Suppressor macrophage (primary cell): ENCODE results near the gene LOC101059915.
"Not testable (repeated sequence)": the region's sequence is repeated elsewhere in the genome, so short reads cannot be mapped to it uniquely, and the experiment has no call there.

Source experiments
- DNase-seq, 4 experiments: peaks; one replicate each; pipeline ENCODE4 v3.0.0-alpha.2; 2020 to 2022

Gene LOC101059915

DNA sequence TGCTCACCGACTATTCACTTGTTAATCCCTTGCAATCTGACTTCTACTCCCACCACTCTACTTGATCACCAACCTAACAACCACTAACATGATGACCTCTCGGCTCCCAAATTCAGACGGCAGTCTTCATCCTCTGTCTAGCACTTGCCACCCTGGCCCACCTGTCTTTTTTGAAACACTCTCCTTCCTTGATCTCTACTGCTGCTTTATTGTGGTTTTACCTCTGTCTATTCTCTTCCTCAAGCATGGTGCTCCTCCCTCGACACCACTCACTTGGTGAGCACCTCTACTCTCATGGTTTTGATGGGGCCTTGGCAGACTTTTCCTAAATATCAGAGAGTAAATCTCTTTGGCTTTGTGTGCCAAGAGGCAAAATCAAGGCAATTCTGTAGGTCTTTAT lies 27.3 kb upstream of the LOC101059915 start:
- DNase-seq, result no peak

DNA sequence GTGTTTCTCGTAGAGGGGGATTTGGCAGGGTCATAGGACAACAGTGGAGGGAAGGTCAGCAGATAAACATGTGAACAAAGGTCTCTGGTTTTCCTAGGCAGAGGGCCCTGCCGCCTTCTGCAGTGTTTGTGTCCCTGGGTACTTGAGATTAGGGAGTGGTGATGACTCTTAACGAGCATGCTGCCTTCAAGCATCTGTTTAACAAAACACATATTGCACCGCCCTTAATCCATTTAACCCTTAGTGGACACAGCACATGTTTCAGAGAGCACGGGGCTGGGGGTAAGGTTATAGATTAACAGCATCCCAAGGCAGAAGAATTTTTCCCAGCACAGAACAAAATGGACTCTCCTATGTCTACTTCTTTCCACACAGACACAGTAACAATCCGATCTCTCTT lies 22.9 kb upstream of the LOC101059915 start:
- not testable (repeated sequence) for DNase-seq

DNA sequence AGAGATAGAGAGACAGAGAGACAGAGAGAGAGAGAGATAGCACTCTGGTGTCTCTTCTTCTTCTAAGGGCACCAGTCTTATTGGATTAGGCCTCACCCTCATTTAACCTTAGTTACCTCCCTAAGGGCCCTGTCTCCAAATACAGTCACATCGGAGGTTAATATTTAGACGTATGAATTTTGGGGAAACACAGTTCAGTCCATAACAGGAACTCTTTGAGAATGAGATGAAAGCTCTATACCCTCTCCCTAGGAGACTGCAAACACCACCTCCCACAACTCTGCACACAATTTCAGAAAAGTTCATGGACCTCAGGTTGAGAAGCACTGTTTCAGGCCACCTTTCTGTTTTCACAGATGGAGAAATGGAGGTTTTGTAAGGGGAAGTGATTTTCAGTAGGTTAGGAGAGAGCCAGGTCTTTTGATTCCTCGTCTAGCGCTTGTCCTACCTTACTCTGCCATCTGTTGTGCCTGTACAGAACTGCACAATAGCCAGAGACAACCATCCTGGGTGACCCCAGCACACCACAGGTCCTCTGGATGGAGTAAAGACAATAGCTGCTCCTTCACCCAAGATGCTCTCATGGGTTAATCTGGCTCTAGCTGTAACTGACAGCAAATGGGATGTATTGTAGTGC lies 16.9 kb upstream of the LOC101059915 start:
- DNase-seq, result no peak

DNA sequence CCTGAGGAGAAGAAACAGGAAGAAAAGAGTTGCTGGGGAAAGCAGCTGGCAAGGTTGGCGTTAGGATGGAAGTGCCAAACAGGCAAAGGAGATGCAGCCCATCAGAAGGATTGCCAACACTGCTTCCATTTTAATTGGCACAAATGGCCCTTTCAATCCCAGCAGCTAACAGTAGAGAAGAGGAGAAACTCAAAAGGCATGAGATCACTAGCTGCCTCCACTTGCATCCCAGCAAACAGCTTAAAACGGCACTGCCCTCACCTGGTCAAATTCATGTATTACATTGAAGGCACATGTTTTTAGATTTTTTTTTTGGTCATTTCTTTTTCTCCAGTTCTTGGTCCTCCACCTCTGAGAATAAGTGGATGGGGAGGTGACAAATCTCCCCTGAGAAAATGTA lies 14.9 kb upstream of the LOC101059915 start:
- DNase-seq, result peak; percentile 46 to 63 (median 57)

DNA sequence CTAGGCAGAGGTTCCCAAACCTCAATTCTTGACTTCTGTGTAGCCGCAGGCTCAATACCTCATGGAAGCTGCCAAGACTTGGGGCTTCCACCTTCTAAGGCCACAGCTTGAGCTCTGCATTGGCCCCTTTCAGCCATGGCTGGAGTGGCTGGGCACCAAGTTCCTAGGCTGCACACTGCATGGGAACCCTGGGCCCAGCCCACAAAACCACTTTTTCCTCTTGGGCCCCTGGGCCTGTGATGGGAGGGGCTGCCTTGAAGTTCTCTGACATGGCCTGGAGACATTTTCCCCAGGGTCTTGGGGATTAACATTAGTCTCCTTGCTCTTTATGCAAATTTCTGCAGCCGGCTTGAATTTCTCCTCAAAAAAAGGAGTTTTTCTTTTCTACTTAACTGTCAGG lies 14.0 kb upstream of the LOC101059915 start:
- DNase-seq, result no peak

DNA sequence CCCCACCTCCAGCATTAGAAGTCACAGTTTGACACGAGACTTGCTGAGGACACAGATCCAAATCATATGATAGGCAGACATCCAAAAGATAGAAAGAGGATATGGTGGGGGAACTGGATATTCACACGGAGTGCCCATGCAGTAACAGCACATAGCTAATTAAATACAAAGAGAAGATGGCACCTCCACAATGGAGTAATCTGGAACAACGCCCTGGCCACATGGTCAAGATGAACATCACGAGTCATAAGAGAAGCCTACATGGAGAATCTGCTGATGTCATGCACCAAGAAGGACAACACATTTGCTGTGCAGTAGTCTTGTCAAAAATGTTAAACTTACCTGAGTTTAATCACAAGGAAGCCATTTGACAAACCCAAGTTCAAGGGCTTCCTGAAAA lies 10.1 kb upstream of the LOC101059915 start:
- no peak for DNase-seq

DNA sequence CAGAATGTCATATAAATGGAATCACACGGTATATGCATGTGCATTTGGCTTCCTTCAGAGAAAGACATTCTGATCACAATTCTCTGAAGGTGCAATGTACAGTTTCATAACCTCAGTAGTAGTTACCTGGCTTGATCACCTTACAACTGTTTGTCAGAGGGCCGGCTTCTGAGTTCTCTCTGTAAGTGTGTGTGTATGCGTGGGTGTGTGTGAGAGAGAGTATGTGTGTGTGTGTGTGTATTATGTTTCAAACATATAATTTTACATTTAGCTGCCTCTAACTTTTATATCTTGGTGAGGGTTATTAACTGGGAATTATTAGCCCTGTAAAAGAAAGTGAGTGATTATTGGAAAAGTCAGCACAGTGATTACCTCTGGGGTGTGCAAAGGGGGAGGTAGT lies 8.0 kb upstream of the LOC101059915 start:
- DNase-seq, result no peak

DNA sequence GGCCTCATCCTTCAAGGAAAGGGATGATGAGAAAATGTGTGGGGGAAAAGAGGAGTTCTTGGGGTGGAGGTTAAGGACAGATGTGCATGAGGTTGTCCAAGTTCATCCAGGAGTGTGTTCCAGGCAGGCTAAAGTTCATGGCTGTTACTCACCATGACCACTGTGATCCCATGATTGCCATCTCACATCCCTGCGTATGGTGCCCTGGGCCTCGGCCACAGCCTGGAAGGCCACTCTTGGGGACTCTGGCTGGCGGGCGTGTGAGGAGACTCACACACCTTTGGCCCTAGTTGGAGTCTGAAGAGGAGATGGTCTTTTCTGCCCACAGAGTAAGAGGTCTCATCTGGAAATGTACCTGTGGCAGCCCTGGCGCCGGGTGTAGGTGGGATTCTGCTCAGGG lies 7.4 kb upstream of the LOC101059915 start:
- no peak for DNase-seq

DNA sequence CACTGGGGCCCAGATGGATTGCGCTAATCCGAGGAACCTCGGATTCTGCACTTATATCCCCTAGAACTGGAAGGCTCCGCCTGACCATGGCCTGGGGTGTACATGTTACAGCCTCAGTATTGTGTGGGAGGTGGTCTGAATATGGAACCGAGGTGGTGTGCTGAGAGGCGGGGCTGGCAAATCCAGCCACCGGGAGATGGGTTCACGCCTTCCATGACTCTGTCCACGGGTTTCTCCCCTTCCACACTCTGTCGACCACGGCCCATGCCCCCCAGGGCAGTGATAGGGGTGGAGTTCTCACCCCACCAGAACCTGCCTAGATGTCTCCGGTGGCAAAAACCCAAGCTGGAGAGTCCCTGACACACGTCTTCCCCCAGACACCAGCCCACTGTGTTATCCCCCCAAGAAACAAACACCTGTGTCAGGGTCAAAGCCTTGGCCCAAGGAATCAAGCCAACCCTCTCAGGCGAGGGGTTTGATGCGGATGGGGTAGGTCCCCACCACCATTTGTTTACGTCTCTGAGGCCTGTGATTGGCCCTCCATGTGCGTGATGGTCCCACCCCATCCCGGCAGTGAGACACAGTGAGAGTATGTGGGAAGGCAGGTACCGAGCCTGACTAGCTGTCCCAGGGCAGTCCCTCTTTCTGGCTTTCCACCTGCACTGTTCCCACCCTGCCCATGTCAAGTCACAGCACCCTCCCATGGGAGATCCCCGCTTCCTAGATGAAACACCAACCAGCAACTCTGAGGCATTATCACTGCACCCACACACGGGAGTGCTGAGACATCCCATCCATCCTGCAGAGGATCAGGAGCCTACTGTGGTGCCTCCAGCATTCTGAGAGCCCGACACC lies 6.6 kb upstream of the LOC101059915 start:
- no peak for DNase-seq

DNA sequence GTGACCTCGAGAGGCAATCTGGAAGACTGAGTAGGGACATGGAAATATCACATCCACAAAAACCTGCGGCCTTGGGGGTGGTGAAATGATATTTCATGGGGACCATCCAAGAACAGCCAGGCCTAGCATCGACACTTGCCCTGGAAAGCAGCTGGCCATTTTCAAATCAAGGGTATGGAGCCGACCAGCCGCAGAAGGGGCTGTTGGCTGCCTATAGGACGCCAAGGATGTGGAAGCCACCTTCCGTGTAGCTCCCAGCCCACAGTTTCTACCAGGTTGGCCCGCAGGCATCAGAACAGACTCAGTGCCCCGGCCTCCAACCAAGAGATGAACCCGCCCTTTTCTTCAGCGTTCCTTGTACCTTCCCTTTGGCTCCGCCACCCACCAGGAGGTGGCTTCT lies 5.4 kb upstream of the LOC101059915 start:
- no peak for DNase-seq

DNA sequence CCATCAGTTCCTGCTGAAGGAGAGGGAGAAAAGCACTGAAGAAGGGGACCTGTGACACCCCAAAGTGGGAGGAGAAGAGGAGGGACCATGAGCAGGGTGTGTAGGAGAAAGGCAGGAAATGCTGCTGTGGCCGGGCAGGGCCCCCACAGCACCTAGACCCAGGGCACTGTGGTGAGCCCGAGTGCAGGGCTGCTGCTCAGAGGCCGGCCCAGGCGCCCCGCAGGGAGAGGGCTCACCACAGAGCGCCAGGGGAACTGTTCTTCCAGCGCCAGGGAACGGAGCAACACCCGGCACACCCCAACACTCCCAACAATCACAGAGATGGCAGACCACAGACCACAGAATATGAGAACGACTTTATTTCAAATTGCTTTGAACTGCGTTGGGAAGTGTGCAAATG lies 4.7 kb upstream of the LOC101059915 start:
- DNase-seq, result peak in 2 of 4 experiments; percentile 7 to 10

DNA sequence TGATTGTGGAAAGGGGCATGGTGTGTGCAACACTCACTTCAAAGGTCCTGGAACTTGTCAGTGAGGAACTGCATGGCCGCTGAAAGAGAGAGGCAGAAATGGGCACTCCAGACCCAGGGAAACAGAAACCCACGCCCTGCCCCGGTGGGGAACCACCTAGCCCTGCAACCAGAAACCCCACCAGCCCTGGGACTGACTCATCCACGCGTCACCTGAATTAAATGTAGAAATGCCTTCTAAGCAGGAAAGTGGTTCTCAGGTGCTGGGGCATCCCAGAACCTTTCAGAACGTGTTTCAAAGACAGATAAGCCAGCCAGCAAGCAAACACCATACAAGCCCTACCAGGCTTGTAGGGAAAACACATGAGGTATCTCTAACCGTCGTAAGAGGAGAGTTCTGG lies 4.1 kb upstream of the LOC101059915 start:
- not testable (repeated sequence) for DNase-seq

DNA sequence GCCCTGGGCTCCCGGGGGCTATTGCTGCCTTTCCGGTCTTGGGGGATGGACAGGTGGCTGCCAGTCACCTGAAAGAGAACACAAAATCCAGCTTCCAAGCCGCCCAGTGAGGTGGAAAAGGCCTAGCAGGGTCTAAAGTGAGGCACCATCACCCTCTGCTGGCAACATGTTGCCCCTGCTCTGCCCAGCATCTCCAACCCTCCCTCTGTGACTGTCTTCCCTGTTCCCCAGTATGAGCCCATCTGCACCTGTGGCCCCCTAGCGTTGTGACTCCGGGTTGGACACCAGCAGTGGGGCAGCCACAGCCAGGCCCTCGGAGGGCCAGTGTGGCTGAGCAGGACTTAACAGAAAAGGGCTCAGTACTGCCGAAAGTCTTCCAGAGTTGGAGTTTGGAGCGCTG lies 3.1 kb upstream of the LOC101059915 start:
- peak in 1 of 4 experiments; percentile 4 for DNase-seq

DNA sequence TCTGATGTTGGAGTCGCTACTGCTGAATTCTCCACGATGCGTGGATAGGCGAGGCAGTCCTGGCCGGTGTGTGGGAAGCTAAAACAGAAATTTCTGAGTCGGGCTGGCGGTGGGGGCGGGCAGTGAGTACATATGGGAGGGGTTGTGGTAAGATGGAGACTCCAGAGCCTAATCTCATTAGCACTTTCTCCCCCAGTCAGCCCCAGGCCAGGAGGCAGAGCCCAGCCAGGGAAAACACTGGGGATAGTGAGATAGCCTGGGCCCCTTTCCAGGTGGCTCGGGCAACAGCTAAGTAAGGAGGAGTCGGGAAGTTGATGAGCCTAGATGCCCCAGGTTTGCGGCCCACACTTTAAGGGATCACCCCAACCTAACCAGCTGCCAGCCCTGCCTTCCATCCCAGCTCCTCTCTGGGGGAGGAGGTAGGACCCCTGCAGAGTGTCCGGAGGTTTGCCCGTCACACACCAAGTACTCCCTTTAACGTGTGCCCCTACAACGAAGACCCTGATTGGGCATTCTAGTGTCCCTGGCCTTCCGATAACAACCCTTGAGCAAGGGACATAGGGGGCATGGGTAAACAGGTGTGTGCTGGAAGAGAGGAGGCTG lies 2.4 kb upstream of the LOC101059915 start:
- DNase-seq, result no peak

DNA sequence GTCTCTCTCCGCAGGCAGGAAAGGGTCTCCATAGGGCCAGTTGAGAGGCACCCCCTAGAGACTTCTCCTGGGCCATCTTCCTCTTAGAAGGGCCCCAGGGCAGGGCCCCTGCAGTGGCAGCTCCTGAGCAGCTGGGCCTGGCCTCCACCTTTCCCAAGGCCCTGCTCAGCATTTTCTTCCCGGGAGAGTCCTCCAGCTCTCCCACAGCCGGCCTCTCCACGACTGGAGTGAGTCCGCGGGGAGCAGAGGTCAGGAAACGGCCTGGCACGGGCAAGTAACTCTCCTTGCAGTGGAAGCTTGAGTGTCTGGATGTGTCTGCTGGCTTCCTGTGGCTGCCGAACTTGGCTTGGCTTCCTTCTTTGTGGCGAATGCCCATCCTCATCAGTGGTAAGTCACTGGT lies 1.6 kb upstream of the LOC101059915 start:
- no peak for DNase-seq

DNA sequence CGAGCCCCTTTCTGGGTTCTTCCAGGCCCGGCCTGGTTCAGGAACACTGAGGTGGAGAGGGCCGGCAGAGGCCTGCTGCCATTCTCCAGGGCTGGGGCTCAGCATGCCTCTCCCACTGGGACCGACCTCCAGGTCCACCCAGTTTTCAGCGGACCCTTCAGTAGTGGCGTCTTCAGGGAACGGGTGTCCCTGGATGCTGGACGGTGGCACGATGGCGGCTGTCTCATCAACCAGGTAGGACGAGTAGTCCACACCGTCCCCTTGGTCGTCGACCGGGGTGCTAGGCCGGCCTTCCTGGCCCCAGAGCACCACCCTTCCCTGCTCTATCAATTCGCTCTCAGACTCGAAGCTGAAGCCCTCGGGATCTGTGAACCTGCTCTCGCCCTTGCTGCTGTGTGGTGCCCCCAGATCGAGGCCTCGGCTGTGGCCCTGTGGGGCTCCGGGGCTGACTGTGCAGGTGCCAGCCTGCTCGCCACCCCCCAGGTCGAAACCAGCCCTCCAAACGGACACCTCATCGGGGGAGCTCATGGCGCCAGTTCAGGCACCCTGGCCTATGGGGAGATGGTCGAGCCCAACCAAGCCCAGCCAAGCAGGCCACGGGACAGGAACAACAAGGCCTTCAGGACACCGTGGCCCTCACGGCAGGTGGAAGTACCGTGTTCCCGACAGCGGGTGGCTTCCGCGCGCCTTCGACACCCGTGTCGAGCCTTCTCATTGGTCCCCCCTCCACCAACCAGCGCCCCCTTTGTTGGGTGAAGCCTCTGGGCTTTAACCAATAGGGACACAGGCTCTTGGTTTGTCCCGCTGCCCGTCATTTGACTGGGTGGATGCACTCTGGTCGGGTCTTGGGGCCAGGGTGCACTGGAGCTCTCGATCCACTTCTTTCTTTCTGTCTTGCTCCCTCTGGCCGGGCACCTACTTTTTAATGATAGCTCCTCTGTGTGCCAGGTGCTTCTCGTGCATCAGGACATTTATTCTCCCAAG lies 814 bp upstream of the LOC101059915 start:
- no peak for DNase-seq

DNA sequence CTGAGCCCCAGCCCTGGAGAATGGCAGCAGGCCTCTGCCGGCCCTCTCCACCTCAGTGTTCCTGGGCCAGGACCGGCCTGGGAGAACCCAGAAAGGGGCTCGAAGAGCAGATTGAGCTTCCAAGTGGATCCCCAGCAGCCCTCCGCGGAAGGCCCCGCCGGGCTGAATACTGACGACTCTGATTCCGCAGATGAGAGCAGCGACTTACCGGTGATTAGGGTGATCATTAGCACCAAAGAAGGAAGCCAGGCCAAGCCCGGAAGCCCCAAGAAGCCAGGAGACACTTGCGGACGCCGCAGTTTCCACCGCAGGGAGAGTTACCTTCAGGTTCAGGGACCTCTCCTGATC lies 876 bp downstream of the LOC101059915 start:
- no peak for DNase-seq

DNA sequence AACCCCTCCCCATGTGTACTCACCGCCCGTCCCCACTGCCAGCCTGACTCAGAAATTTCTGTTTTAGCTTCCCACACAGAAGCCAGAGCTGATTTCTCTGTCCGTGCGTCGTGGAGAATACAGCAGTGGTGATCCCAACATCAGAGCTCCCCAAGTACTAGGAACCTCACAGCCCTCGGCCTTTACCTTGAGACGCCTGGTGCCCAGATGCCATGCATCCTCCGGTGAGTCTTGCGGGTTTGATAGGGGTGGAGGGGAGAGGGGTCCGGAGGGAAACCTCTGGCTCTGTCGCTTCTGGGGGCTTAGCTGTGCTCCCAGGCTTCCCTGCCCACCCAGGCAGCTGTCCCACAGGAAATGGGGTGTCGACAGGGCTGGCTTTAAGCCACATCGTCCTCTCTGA lies 2.1 kb downstream of the LOC101059915 start:
- DNase-seq, result no peak

DNA sequence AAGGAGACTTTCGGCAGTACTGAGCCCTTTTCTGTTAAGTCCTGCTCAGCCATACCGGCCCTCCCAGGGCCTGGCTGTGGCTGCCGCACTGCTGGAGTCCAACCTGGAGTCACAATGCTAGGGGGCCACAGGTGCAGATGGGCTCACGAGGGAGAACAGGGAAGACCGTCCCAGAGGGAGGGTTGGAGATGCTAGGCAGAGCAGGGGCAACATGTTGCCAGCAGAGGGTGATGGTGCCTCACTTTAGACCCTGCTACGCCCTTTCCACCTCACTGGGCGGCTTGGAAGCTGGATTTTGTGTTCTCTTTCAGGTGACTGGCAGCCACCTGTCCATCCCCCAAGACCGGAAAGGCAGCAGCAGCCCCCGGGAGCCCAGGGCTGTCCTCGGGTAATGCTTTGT lies 2.6 kb downstream of the LOC101059915 start:
- DNase-seq, result peak; percentile 6 to 47 (median 24)

DNA sequence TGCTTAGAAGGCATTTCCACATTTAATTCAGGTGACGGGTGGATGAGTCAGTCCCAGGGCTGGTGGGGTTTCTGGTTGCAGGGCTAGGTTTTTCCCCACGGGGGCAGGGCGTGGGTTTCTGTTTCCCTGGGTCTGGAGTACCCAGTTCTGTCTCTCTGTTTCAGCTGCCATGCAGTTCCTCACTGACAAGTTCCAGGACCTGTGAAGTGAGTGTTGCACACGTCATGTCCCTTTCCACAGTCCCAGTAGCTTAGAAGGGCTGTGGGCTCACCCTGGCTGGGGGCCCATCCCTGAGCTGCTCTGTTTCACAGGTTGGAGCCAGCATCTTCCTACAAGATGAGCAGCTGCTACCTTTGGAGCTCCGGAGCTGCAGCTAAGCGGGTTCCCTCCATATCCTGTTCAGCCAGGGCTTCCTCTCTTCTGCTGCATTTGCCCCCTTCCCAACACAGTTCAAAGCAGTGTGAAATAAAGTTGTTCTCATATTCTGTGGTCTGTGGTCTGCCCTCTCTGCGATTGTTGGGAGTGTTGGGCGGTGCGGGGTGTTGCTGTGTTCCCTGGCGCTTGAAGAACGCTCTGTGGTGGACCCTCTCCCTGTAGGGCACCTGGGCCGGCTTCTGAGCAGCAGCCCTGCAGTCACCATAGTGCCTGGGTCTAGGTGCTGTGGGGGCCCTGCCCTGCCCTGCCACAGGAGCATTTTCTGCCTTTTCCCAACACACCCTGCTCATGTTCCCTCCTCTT lies 3.9 kb downstream of the LOC101059915 start:
- no peak for DNase-seq

DNA sequence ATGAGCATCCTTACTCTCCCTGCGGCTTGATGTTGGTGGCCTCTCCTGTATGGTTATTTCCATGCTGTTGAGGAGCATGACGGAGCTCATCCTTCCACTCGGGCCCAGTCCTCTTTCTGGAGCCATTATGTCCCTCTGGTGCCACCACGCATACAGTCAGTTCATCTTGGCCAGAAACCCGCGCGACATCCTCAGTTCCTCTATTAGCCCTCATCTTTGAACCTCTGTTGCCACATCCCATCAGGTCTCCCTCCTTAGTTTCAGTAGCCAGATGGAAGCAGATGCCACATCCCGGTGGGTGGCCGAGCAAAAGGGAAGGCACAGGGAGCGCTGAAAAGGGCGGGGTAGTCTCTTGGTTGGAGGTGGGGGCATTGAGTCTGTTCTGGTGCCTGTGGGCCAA lies 4.6 kb downstream of the LOC101059915 start:
- DNase-seq, result no peak

DNA sequence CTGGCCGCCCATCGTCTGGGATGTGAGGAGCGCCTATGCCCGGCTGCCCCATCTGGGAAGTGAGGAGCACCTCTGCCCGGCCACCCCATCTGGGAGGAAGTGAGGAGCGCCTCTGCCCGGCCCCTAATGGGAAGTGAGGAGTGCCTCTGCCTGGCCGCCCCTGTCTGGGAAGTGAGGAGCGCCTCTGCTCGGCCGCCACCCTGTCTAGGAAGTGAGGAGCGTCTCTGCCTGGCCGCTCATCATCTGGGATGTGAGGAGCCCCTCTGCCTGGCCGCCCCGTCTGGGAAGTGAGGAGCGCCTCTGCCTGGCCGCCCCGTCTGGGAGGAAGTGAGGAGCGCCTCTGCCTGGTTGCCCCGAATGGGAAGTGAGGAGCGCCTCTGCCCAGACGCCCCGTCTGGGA lies 8.3 kb downstream of the LOC101059915 start:
- not testable (repeated sequence) for DNase-seq
